ENCODE measurements around the gene PRR27.
"Not testable (repeated sequence)": the region's sequence is repeated elsewhere in the genome, so short reads cannot be mapped to it uniquely, and the experiment has no call there.

PRR27 gene

DNA sequence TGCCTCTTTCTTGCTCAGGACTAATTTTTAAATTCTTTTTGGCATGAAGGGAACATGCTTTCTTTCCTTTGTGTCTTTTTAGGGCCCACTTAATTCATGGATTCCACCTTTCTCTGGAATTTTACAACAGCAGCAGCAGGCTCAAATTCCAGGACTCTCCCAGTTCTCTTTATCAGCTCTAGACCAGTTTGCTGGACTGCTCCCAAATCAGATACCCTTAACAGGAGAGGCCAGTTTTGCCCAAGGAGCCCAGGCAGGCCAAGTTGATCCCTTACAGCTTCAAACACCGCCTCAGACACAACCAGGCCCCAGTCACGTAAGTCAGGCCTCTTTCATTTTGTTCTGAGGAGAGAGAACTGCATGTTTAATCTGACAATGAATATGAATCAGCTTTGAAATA is 43.8 kb downstream of the PRR27 start:
- no peak for DNase-seq

DNA sequence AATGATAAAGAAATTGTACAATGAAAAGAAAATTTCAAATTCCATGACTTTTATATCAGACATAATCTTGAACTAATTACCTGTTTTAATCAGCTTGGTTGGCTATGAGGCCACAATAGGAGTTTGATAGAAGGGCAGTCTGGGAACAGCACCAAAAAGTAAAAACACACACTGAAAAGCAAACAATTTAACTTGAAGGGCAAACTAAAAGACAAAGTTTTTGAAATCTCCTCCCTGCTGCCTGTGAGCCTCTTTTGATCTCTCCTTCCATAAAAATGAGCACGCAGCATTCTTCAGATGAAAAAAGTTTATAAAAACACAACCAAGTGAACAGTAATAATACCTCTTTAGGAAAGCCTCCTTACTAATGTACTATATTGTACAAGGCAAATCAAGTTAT is 49.6 kb downstream of the PRR27 start:
- no peak for DNase-seq

DNA sequence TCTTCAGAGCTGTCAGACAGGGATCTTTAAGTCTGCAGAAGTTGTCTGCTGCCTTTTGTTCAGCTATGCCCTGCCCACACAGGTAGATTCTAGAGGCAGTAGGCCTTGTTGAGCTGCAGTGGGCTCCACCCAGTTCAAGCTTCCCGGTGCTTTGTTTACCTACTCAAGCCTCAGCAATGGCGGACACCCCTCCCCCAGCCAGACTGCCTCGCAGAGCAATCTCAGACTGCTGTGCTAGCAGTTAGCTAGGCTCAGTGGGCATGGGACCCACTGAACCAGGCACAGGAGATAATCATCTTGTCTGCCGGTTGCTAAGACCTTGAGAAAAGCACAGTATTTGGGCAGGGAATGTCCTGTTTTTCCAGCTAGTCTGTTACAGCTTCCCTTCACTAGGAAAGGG is 58.7 kb downstream of the PRR27 start:
- not testable (repeated sequence) for DNase-seq
